Stimulated activated CD8-positive, alpha-beta memory T cell treated with anti-CD3 and anti-CD28 coated beads, Interleukin-4, amount 100 ng/mL, for 24 hours (primary cell): ENCODE results near the gene DCAF11.

Experiments used
- DNase-seq: peaks from one replicate; pipeline ENCODE4 v3.0.0-alpha.2; 2020; ENCODE audit warnings: low read depth

The DCAF11 gene

GRCh38 chr14:24079491-24080141 is 35.0 kb upstream of the DCAF11 start:
- DNase-seq, result no peak

- DNase-seq, result no peak
These were observed 34.4 kb upstream of the DCAF11 start for GRCh38 chr14:24080142-24080530.

- DNase-seq, result peak; percentile 69
These were observed 33.5 kb upstream of the DCAF11 start for GRCh38 chr14:24080888-24081738.

DNA sequence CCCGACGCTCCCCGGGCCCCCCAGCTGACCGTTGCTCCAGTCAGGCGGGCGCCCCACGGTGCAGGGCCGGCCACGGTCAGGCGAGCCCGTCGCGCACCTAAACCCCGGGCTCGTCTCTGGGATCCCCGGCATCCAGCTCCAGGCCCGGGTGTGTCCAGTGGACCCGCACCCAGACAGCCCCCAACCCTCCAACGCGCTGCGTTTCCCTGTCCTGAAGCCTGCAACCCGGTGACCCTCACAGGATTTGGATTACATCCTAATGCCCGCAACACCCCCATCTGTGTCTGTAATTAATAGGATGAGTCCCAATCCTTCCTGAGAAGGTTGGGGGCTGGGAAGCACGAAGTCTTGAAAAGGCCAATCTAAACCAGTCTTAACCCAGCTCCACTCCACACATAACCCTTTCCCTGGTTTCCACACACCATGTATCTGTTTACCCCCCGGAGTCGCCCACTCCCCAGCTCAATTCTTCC is 32.8 kb upstream of the DCAF11 start:
- no peak for DNase-seq

DNA sequence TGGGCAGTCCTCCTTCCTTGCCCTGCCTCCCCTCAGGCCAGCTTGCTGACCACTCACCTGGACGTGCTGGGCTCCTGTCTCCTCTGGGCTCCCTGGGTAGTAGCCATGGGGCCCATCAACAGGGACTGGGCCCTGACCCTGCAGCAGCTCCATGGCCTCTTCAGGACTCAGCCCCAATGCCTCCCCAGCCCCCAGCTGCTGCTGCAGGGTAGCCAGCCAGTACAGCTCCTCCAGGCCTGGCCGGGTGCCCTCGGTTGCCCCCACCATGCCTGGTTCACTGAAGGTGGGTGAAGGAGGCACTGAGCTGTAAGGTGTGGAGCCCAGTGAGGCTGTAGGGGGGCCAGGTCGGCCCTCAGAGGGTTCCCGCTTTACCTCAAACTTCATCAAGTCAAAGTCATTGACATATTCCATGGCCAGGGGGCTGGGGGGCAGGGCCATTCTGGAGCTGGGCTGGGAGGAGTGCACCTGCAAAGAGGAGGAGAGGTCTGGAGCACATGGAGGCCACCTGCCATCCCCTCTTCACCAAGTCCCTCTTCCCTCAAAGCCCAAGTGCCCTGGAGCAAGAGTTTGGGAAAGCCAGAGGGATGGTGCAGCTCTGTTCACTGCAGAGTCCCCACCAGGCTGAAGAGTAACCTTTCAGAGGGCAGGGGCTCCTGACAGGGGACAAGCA is 32.0 kb upstream of the DCAF11 start:
- no peak for DNase-seq

DNA sequence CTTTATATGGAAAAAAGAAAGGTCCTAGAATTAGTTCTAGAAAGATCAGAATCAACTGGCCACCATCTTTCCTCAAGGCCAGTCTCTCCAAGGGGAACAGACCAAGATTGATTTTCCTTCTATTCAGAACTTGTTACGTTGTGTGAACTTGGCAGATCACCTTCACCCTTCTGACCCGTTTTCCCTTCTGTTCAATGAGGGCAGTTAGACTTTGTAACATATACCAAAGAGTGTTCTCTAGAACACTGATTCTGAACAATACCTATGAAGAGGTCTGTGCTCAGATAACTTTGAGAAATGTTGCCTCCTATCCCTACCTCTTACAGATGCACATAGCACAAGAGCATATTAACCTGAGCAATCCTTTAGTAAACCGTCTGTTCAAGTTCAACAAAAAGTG is 31.1 kb upstream of the DCAF11 start:
- DNase-seq, result no peak

GRCh38 chr14:24084440-24084839 is 30.1 kb upstream of the DCAF11 start:
- DNase-seq, result no peak

GRCh38 chr14:24085215-24085614 is 29.4 kb upstream of the DCAF11 start:
- DNase-seq, result no peak

GRCh38 chr14:24086193-24086955 is 28.2 kb upstream of the DCAF11 start:
- DNase-seq, result no peak

GRCh38 chr14:24087004-24087403 is 27.6 kb upstream of the DCAF11 start:
- DNase-seq, result no peak

DNA sequence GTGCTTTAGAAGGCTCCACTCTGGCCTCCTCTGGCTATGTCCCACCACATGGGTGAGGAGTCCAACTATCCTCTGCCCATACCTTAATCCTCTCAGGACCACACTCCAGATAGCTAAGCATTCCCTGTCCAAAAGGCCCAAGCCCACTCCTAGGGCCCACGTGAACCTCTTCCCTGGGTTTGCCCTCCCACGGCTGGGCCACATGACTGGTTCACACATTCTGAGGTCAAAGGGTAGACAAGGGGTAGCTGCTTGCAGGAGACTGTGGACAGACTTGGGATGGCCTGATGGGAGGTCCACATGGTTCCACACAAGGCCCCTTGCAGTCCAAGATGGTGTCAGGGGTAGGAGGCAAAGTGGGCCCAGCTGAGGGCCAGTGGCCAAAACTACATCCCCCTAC is 26.5 kb upstream of the DCAF11 start:
- no peak for DNase-seq

GRCh38 chr14:24089890-24090289 is 24.7 kb upstream of the DCAF11 start:
- DNase-seq, result no peak

- DNase-seq, result no peak
These were observed 22.5 kb upstream of the DCAF11 start for GRCh38 chr14:24092110-24092504.

- DNase-seq, result no peak
These were observed 21.9 kb upstream of the DCAF11 start for GRCh38 chr14:24092505-24093206.

DNA sequence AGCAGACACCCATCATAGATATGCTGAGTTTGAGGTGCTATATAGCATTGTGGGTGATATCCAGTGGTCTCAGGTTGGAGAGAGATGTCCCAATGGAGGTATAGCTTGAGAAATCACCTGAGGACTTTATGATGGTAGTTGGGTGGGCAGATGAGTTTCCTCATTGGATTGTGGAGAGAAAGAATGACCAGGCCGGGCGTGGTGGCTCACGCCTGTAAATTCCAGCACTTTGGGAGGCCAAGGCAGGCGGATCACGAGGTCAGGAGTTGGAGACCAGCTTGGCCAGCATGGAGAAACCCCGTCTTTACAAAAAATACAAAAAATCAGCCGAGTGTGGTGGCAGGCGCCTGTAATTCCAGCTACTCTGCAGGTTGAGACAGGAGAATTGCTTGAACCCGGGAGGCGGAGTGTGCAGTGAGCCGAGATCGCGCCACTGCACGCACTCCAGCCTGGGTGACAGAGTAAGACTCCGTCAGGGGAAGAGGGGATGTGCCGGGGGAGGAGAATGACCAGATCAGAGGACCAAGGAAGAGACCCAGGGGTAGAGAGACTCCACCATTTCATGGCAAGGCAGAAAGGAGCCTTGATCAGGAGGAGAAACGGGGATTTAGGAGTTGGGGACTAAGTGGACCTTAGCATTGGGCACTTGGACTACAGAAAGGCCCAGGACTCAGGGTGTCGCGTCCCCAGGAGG is 21.2 kb upstream of the DCAF11 start:
- DNase-seq, result no peak

DNA sequence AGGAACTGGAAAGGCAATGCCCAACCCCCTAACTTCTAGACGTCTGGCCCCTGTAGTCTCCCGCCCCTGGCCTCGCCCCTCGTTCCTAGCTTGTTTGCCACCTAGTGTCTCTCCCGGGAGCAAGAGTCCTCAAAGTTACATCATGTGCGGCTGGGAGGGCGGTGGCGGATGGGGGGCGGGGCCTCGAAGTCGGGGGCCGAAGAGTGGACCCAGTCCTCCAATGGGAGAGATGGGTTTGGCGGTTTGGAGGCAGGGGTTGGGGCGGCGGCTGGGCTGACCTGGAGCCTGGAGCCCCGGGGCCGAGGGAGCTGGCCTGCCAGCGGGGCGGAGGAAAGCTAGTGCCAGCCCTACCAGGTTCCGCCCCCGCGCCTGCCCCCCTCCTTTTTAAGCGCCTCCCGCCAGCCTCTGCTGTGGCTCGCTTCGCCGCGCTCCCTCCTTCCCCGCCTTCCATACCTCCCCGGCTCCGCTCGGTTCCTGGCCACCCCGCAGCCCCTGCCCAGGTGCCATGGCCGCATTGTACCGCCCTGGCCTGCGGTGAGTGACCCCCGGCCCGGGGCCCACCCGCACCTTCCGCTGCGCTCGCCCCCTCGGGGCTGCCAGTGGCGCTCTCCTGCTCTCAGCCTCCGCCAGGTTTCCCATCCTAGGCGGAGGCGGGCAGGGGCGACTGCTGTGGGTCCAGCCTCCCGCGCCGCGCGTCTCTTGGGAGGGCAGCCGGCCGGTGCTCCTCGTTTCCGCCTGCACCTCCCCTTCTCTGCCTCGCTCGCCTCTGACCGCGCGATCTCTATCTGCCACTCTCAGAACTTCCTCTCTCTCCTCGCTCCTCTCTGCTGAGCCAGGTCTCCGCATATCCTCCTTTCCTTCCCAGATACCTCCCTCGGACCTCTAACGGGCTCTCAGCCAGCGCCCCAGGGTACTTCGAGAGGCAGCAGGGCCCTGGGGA is 20.4 kb upstream of the DCAF11 start, which contains the start of gene PCK2:
PCK2 (plus strand) TSS at position 411 of the 940 bp plus-strand sequence; CDS start at position 506, 95 bp downstream.
- peak; percentile 82 for DNase-seq

- no peak for DNase-seq
These were observed 19.7 kb upstream of the DCAF11 start for GRCh38 chr14:24094841-24095270.

GRCh38 chr14:24095271-24096068 is 19.1 kb upstream of the DCAF11 start:
- DNase-seq, result peak; percentile 59
